ENCODE results near the gene MDFI.

The MDFI gene

DNA sequence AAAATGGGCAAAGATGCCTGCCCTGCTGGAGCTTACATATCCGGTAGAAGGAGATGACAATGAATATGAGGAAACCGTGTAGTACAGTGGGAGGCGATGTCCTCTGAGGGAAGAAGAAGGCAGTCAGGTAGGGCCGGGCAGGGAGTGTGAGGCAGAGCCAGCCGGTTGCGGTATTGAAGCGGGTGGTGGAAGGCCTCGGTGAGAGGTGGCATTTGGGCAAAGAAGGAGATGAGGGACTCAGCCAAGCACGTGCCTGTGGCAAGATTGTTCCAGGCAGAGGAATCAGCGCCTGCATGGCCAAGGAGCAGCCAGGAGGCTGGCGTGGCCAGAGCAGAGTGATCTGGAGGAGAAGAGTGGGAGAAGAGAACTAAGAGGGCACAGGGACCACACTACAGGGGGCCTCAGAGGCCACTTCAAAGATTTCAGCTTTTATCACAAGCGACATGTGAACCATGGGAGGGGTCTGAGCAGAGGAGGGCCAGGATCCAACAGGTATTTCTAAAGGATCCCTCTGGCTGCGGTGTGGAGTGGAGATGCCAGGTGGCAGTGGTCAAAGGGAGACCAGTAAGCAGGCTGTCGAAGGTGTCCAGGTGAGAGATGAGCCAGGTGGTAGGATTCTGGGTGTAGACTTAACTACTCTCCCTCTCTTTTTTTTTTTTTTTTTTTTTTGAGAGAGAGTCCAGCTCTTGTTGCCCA is 13.8 kb downstream of the MDFI start:
- no peak for DNase-seq

DNA sequence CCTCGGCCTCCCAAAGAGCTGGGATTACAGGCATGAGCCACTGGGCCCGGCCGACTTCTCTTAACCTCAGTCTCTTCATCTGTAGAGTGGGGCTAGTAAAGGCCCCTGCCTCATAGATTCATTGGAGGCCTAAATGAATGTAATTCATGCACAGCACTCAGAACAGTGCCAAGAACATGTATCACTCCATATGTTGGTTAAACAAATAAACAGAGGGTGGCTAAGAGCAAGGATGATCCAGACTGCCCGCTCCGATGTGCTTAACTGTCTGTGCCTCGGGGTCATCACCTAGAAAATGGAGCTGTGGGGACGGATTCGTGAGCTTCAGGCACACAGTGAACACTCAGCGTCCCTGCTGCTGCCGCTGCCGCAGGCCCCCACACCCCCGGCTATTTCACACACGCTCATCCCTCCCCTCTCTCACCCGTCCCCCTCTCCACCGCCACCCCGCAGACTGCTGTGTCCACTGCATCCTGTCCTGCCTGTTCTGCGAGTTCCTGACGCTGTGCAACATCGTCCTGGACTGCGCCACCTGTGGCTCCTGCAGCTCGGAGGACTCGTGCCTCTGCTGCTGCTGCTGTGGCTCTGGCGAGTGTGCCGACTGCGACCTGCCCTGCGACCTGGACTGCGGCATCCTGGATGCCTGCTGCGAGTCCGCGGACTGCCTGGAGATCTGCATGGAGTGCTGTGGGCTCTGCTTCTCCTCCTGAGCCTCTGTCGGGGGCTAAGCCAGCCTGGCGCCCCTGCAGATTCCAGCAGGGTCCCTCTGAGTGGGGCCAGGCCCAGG is 14.8 kb downstream of the MDFI start:
- DNase-seq: no peak

DNA sequence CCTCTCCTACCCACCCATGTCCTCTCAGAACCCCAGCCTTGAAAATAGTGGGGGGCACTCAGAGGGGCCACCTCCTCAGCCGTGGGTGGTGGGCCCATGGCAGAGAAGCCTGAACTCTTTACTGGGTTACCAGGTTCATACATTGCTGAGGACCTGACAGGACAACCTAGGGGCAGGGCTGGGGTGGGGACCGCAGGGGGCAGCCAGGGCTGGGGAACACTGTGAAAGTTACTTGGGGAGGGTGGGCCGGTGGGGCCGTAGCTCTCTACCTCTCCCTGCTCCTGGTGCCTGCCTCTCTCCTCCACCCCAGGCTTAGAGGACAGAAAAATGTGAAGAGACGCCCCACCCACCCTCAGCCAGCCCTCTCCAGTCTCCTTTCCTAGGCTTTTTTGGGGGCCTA is 15.4 kb downstream of the MDFI start:
- DNase-seq: no peak

DNA sequence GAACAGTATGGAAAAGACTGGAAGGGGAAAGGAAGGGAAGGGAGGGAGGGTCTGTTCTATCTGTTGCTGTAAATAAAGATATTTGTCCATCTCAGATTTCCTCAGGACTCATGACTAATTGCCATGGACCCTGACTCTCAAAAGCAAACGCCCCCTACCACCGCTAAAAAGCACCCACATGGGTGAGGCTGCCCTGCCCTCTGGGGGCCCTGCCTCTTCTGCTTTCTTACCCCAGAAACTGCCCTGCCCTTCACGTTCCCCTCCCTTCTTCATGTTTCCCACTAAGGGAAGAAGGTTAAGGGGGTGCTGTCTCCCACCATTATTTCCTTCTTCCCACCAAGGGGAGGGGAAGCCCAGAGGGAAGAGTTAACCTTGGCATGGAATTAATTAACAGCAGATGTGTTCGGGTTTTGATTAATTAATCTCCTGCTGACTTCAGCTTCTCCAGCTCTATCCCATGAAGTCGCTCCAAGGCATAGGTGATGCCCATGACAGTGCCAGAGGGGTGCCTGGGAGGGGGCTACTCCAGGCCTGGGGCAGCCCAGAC is 16.0 kb downstream of the MDFI start:
- no peak for DNase-seq

DNA sequence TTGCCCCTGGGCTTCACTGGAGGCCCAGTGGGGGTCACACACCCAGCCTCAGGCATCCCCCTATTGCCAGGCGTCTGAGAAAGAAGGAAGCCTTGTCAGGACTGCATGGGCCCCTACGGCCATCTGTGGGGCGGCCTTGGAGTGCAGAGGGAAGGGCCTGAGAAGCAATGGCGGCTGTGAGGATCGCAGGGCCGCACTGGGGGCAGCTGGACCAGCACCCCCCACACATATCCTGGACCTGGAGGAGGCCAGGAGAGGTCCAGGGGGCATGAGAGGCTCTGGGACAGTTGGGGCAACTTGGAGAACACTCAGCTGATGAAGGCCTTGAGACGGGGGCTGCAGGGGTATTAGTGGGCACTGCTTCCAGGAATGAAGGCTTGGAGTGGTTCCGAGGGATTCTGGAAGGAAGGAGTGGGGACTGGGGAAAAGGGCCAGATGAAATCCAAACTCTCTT is 16.5 kb downstream of the MDFI start:
- DNase-seq: no peak

DNA sequence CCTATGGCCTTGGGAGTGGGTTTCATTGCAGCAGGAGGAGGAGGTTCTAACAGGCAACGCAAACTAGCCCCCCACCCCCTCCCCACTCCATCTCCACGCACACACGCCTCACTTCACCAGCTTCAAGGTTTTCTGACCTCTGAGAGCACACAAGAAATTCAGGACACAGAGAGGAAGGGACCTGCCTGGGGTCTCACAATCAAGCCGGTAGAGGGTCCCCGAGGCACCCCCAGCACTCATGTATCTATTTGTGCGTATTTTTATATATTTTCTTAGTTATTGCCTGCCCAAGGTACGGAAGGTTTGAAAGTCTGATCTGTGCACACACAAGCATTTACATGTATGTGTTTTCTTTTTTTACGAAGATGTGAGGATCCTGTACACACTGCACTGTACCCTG is 16.9 kb downstream of the MDFI start:
- no peak for DNase-seq

DNA sequence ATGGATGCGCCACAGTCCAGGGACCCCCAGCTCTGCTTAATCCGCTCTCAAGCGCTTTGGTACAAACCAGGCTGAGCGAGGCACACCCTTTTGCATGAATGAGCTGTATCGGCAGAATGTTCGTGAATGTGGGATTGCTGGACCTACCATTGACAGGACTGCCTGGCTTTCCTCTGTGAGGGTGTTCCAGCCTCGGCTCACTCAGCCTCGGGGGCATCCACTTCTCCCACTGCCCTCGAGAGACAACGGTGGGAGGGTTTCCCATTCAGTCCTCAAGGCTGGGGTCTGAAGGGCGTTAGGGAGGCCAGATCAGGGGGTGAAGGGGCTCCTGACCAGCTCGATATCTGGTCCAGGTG is 17.4 kb downstream of the MDFI start:
- DNase-seq: no peak

DNA sequence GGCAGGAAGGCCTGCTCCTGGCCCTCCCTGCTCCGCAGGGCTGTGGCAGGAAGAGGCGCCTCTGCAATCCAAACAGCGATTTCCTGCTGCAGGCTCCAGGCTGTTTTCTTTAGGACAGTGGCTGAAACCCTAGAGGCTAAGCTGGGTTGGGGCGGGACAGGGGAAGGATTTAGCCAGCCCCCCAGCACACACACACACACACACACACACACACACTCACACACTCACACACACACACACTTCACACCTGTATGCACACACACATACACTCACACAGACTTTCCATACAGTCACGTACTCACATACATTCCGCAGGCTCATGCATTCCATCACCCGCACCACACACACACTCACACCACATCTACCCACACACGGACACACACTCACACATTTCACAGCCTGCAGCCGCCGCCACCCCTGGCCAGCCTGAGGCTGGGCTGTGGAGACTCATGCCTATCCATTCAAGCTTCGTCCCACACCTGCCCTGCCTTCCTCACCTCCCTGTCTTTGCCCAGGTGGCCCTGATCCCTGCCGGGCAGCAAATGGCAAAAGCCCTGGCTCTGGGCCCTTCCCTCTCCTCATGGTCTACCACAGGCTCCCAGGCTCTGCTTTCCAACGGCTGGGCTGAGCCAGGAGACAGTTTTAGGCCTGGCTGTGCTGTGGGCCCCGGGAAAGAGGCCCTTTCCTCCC is 17.9 kb downstream of the MDFI start:
- DNase-seq: no peak

DNA sequence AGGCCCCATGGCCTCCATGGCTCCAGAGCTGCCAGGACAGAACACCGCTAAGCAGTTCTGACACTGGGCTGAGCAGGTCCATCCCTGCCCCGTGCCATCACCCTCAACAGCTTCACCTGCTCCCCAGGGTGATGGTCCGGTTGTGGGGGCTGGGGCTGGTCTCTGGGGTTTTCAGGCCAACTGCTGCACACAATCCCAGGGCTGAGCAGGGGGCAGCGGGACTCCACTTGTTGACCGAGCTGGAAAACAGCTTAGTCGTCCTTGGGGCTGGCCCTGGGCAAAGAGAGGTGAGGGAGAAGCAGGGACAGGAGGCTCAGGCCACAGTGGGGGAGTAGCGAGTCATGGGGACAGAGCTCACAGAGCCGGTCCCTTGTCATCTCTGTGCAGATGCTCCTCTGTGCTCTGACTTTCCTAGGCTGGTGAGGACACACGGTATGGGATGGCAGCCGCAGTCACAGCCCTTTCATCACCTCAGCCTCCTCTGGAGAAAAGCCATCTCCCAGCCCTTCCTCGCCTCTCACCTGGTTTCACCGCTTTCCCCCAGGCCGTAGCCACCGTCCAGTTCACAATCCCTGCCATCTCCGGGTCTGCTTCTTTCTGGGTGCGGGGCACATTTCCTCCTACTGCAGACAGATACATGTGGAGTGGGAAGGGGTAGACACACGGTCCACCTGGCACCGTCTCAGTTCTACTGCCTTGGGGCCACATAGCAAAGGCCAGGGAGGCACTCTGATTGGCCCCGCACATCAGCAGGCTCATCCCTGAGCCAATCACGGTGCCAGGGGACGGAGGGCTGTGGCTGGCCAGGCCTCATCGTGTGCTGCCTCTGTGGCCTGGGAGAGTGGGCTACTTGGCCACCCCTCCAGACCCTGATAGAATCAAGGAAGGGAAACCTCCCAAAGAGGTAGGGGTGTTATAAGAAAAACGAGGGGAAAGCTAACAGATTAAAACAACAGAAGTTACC is 19.1 kb downstream of the MDFI start:
- no peak for DNase-seq

DNA sequence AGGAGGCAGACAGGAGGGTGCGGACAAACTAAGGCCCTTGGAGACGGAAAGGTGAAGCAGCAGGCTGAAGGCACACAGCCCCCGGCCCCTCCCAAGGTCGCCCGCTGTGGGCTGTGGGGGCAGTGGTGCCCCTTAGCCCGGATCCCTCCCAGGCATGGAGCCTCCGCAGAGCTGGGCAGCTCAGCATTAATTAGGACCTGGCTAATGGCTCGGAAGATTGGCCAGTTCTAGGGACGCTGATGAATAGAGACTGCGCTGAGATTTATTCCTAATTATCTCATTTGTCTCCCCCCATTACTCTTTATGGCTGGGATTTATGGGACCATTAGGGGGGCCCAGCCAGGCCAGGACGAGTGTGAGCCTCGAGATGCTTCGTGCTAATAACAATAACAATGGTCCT is 20.4 kb downstream of the MDFI start:
- no peak for DNase-seq

DNA sequence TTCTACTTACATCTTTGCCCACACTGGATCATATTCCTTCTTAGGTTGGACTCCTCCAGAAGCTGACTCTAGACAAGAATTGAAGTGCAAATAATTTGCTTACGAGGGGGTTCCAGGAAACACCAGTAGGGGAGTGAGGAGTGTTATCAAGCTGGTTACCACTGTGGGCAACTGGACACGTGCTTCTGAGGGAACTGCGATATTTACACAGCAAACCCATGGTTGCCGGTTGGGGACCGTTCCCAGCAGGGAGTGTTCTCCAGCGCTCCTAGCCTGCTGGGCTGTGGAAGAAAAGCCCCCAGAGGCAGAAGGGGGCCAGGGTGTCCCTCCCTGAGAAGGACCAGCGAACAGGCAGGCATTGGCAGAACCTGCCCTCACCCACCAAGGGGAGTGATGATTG is 21.7 kb downstream of the MDFI start:
- no peak for DNase-seq

DNA sequence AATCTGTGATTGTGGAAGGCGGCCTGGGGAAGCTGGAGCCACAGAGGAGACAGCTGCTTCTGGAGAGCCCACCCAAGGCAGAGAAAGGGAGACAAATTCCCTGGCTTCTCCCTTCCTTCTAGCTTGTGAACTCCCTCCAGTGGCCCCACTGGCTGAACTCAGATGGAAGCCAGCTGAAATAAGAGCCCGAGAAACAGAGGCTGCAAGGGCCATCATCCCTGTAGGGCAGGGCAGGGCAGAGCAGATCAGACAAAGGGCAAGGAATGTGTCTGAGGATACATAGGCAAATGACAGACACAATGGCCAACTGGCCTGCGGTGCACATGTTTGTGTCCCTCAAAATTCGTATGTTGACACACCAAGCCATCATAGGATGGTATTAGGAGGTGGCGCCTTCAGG is 25.3 kb downstream of the MDFI start:
- no peak for DNase-seq

DNA sequence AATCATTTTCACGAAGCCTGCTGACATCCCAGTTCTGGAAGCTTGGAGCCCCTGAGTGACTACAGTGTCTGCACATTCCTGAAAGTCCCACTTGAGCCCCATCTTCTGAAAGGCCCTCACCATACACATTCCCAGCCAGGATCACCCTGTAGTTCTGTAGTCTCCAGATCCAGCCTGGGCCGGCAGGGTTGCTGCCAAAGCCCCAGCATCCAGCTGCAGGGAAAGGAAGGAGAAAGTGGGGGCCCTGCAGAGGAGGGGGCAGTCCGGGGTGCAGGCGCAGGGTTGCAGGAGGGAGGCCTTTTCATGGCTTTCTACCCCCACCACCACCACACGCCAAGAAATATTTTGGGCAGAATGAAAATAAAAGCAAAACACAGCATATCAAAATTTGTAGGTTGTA is 26.0 kb downstream of the MDFI start:
- DNase-seq: no peak

DNA sequence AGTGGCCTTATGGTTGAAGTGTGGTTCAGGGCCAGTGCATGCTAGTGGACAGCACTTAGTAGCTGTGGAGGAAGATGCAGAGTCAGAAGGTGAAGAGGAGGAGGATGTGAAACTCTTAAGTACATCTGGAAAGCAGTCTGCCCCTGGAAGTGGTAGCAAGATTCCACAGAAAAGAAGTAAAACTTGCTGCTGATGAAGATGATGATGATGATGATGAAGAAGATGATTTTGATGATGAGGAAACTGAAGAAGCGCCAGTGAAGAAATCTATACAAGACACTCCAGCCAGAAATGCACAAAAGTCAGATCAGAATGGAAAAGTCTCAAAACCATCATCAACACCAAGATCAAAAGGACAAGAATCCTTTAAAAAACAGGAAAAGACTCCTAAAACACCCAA is 28.9 kb downstream of the MDFI start:
- DNase-seq: no peak

DNA sequence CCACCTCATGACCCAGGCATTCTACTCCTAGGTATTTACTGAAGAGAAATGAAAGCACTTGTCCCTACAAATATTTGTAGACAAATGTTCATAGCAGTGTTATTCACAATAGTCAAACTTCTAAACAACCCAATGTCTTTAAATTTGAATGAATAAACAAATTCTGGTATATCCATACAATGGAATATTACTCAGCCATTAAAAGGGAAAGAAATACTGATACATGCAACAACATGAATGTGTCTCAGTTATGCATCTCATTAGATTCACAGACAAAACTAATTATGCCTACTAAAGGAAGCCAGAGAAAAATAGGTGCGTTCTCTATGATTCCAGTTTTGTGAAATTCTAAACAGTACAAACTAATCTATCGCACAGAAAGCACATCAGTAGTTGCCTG is 30.7 kb downstream of the MDFI start:
- DNase-seq: no peak

DNA sequence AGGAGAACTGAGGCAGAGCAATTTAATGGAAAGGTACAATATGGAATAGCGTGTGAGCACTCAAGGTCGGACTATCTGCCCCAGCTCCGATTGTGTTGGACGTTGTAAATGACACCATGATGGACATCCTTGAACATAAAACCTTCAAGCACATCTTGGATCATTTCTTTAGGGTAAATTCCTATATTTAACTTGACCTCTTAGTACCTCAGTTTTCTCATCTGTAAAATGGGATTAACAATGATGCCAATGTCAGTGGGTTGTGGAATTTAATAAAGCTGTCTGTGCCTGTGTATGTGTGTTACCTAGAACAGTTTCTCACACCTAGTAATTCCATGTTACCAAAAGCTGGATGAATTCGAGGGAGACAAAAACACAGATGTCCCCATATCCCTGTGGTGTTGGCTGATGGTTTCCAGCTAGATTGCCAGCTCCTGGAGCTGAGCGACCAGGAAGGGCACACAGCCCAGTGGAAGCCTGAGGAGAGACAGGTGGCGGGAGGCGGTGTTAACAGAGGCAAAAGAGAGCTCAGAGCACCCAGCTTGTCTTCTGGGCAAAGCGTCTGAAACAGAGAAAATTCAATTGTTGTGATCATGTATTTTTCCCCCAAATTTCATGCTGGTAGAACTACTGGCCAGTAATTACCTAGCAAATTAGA is 32.6 kb downstream of the MDFI start:
- DNase-seq: no peak

DNA sequence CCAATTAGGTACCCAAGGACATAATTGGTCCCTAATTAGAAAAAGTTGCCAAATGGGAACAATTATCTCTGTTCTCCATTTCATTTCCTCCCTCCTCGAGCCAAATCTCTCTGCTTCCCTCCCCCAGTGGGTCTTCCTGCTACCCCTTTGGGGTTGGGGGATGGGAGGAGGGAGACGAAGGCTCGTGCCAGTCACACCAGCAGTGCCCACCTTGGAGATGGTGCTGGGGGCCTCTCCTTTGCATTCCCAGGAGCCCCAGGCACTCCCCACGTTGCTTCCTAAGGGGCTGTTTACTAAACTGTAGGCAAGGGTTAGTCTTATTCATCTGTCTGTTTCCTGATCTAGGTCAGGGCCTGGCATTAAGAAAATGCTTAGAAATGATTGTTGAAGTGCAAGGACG is 33.1 kb downstream of the MDFI start:
- DNase-seq: no peak

DNA sequence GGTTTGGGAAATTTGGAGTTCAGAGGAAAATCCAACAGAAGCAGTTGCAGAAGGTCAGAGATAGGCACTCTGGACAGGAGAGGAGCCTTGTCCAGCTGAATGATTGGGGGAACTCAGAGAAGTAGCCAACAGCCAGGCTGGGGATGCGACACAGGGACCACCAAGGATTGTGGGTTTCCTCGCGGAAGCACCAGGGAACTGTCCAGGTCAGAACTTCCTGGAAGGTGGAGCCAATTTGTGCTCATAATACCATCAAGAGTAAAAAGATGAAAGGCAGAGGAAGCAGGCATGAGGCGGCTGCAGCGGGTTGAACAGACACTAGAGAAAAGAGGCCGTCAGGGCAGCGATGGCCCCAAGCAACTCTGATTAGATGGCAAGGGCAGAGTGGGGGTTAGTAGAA is 33.7 kb downstream of the MDFI start:
- DNase-seq: no peak

DNA sequence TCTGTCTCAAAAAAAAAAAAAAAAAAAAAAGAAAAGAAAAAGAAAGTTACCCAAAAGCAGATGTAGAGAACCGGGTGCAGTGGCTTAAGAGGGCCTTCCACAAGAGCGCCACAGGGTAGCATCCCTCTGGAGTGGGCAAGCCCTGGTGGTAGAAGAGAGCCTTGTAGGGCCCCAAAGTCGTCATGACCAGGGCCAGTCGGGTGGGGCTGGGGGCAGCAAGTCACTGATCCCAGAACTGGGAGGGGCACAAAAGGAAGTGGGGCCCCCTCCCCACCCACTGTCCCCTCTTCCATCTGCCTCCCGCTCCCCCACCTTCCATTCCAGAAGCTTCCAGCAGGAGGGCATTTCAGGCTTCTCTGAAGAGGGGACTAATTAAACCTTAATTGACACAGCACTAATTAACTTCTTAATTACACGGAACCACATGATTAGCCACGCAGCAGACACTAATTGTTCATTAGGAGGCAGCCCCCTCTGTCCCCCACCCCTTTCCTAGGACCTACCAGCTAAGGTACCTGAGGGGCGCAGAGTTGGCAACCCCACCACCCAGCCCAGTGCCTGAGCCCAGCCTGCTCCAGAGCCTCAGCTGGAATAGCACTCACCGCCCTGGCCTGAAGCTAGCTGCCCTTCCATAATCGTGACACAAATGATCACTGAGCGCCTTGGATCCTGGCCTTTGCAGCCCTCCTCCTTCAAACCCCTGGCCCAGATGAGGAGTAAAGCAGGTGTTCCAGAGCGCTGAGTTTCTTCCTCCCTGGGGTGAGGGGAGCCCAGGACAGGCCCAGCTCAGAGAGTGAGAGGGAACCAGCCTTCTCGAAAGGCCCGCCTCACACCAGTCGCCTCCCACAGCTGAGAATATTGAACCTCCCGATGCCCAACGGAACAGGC is 34.8 kb downstream of the MDFI start:
- DNase-seq: no peak

DNA sequence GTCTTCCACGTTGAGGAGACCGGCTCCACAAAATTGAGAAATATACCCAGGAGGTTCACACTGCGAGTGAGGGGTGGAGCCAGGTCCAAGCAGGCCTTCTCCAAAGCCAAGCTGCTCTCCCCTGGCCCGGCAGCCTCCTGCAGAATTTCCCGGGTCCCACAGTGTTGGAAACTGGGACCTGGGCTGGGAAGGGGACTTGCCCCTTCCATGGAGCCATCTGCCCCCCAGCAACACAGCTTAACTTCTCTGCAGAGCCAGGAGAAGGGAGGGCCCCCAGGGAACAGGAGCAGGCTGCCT is 35.4 kb downstream of the MDFI start:
- no peak for DNase-seq
